Stimulated activated CD8-positive, alpha-beta memory T cell treated with anti-CD3 and anti-CD28 coated beads, Interleukin-12 subunit alpha, Interleukin-12 subunit beta, amount 100 ng/mL, for 24 hours (primary cell): ENCODE results near the gene NMUR2.

Experiments
- DNase-seq: peaks from one replicate; pipeline ENCODE4 v3.0.0-alpha.2; 2020; ENCODE audit errors: extremely low read depth

The NMUR2 gene

GRCh38 chr5:152369298-152369697, 35.8 kb downstream of the NMUR2 start:
- DNase-seq: no peak

- no peak for DNase-seq
These were observed 37.5 kb downstream of the NMUR2 start for GRCh38 chr5:152367554-152367953.

- no peak for DNase-seq
These were observed 38.4 kb downstream of the NMUR2 start for GRCh38 chr5:152366716-152367115.

- no peak for DNase-seq
These were observed 40.2 kb downstream of the NMUR2 start for GRCh38 chr5:152364899-152365298.

- DNase-seq: no peak
These were observed 40.9 kb downstream of the NMUR2 start for GRCh38 chr5:152364172-152364571.

- no peak for DNase-seq
These were observed 46.1 kb downstream of the NMUR2 start for GRCh38 chr5:152358861-152359568.

- no peak for DNase-seq
These were observed 48.6 kb downstream of the NMUR2 start for GRCh38 chr5:152356506-152356905.

GRCh38 chr5:152355061-152355460, 50.0 kb downstream of the NMUR2 start:
- no peak for DNase-seq

GRCh38 chr5:152353001-152353400, 52.1 kb downstream of the NMUR2 start:
- DNase-seq: no peak

GRCh38 chr5:152349683-152350526, 55.2 kb downstream of the NMUR2 start:
- DNase-seq: no peak
